Activated T-helper 1 cell treated with anti-CD3 and anti-CD28 coated beads, Interleukin-12 subunit alpha, Interleukin-12 subunit beta, Interleukin-2, Interleukin-4 antibody, amounts not matched to agents 30 ng/mL and 10 ng/mL and 1 ng/mL, durations not matched to agents 14 hours and 24 hours and 36 hours (primary cell): ENCODE measurements around the gene CBLB. TPM values are rescaled to one million over a fixed set of nuclear protein-coding genes. Genes with fewer than 3 reads are reported as not detected.

ENCODE experiments used
- DNase-seq: peaks from one replicate; pipeline ENCODE4 v3.0.0; 2021; ENCODE audit warnings: low spot score
- H3K27ac Mint-ChIP-seq: one replicate; pipeline ENCODE4 v1.8.0; 2021; ENCODE audit warnings: mild to moderate bottlenecking, mixed read lengths
- H3K27me3 Mint-ChIP-seq: one replicate; pipeline ENCODE4 v1.8.0; 2022; ENCODE audit warnings: mild to moderate bottlenecking, moderate library complexity, mixed read lengths; ENCODE audit not compliant: insufficient read depth
- H3K36me3 Mint-ChIP-seq: one replicate; pipeline ENCODE4 v1.8.0; 2021; ENCODE audit warnings: low read depth, mixed read lengths
- H3K4me1 Mint-ChIP-seq: one replicate; pipeline ENCODE4 v1.8.0; 2021; ENCODE audit warnings: low read depth, mixed read lengths
- H3K4me3 Mint-ChIP-seq: one replicate; pipeline ENCODE4 v1.8.0; 2021; ENCODE audit warnings: mild to moderate bottlenecking, moderate library complexity, mixed read lengths
- H3K9me3 Mint-ChIP-seq: one replicate; pipeline ENCODE4 v1.8.0; 2021; ENCODE audit warnings: mixed read lengths
- intact Hi-C: fragments of 100-400 bp; cut with micrococcal nuclease; formaldehyde crosslinking; loops from one replicate; pipeline ENCODE4 v1.15.1; 2024
- total RNA-seq: library from RNA; stranded (reverse); gene quantifications from 2 replicates; pipeline ENCODE4 v1.2.3, GENCODE V29; 2022

The CBLB gene
- 213 and 235 TPM in 2 replicates for total RNA-seq

DNA sequence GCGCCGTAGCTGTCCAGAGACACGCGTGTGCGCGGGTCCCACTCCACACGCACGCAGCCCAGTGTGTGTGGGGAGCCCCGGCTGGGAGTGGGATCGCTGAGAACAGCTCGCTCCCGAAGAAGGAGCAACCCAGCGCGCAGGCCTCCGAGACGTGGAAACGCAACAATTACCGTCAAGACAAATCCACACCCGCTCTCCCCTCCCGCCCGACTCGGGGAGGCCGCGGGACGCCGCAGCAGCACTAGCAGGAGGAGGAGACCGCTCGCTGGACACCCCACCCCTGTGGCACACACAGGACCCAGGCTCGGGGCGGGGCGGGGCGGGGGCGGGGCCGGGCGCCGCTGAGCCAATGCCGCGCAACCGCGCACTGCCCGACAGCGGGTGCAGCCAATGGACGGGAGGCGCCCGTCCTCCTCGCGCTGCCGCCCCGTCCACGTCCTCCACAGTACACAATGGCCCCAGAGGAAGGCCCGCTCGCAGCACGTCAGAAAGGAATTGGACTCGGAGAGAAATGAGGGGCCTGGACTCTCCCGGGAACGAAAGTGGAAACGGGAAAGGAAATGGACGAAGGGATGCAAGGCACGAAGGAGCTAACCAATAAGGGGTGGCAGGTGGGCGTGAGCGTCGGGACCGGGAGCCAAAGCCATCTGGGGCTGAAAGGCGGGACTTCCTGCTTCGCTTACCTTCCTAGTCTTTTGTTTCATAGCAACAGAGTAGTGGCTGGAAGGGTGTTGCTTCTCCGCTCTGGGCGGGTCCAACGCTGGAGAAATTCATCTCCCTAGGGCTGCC is at the start of gene CBLB:
Gene CBLB (minus strand): TSS at position 271 of the 789 bp plus-strand sequence. CDS start 1,435 bp downstream, outside the sequence.
- H3K9me3 Mint-ChIP-seq = no peaks in the 10 kb centered on the region
- peaks cover 41% of the 10 kb centered on the region for H3K36me3 Mint-ChIP-seq
- peak; percentile 80 for DNase-seq
- no peaks in the 10 kb centered on the region for H3K27me3 Mint-ChIP-seq
- peaks cover 48% of the 10 kb centered on the region for H3K4me1 Mint-ChIP-seq
- H3K4me3 Mint-ChIP-seq = peak within 1 kb of the TSS; percentile 100
- intact Hi-C loops = loop anchor here (1.0 to 10.0 kb wide), 9 partner anchors 8 to 1196 kb away; no protein-coding TSS in a partner anchor
- H3K27ac Mint-ChIP-seq = peak within 1 kb of the TSS; percentile 99

DNA sequence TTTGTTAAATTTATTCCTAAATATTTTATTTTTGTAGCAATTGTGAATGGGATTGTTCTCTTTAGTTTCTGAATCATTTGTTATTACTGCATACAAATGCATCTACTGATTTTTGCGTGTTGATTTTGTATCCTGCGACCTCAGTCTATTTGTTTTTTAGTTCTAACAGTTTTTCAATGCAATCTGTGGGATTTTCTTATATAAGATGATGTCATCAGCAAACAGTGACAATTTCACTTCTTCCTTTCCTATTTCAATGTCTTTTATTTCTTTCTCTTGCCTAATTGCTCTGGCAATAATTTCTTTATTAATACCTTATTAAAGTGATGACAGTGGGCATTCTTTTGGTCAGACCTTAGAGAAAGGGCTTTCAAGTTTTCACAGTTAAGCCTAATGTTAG is 48.0 kb upstream of the CBLB start:
- intact Hi-C loops = no loop called here
- H3K4me3 Mint-ChIP-seq = no peak overlapping the region
- peaks cover 20% of the 10 kb centered on the region for H3K36me3 Mint-ChIP-seq
- no peaks in the 10 kb centered on the region for H3K27me3 Mint-ChIP-seq
- no peak overlapping the region for H3K27ac Mint-ChIP-seq
- DNase-seq = no peak
- peaks cover 18% of the 10 kb centered on the region for H3K4me1 Mint-ChIP-seq
- peaks cover 62% of the 10 kb centered on the region for H3K9me3 Mint-ChIP-seq

DNA sequence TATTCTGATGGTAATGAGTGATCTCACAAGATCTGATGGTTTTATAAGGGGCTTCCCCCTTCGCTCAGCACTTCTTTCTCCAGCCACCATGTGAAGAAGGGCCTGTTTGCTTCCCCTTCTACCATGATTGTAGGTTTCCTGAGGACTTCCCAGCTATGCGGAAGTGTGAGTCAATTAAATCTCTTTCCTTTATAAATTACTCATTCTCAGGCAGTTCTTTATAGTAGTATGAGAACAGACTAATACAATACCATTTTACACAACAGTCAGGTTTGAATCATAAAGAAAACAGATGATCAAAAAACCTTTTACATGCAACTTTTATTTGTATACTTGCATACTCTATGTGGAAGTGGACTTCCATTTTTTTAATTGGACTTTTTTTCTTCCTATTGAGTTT is 46.7 kb upstream of the CBLB start:
- Mint-ChIP-seq H3K4me1 (peaks cover 18% of the 10 kb centered on the region), H3K36me3 (peaks cover 14% of the 10 kb centered on the region), H3K4me3 (no peak overlapping the region), H3K27ac (no peak overlapping the region), H3K27me3 (no peaks in the 10 kb centered on the region), H3K9me3 (peaks cover 50% of the 10 kb centered on the region)
- intact Hi-C loops = no loop called here
- no peak for DNase-seq

DNA sequence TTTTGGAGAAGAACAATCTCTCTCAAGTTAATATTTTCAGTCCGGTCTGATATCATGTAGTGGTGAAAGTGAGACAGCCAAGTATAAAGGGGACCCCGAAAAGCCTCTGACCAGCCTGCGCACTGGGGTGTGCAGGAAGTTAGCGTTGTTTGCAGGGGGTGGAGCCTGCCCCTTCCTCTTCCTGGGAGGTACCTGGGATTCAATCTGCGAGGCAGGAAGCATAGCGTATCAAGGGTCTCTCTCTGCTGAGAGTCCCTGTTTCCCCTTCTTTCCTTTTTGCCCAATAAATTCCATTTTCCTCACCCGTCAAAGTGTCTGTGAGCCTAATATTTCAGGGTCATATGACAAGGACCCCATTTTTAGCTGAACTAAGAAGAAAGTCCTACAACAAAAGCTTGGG is 44.8 kb upstream of the CBLB start:
- intact Hi-C loops = no loop called here
- no peak for DNase-seq
- H3K4me1 Mint-ChIP-seq = no peaks in the 10 kb centered on the region
- no peak overlapping the region for H3K27ac Mint-ChIP-seq
- H3K36me3 Mint-ChIP-seq = peaks cover 5% of the 10 kb centered on the region
- H3K27me3 Mint-ChIP-seq = no peaks in the 10 kb centered on the region
- H3K4me3 Mint-ChIP-seq = no peak overlapping the region
- peaks cover 38% of the 10 kb centered on the region for H3K9me3 Mint-ChIP-seq

DNA sequence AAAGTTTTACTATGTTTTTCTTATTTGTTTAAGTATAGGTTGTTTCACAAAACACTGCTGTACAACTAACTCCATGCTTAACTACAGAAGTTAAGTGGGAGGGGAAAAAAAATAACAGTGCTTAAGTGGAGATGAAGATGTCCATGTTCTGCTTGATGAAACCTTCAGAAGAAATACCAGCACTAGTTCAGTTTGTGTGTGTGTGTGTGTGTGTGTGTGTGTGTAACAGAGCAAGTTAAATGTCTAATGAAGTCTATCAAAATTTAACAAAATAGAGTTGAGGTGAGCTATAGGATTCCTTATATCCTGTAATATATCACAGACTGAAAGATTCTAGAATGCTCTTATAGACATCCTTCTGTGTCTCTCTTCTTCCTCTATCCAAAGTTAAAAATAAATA is 44.1 kb upstream of the CBLB start:
- Mint-ChIP-seq H3K4me1 (peaks cover 1% of the 10 kb centered on the region), H3K27ac (no peak overlapping the region), H3K9me3 (peaks cover 30% of the 10 kb centered on the region), H3K4me3 (no peak overlapping the region), H3K27me3 (no peaks in the 10 kb centered on the region), H3K36me3 (peaks cover 5% of the 10 kb centered on the region)
- no peak for DNase-seq
- intact Hi-C loops = no loop called here

DNA sequence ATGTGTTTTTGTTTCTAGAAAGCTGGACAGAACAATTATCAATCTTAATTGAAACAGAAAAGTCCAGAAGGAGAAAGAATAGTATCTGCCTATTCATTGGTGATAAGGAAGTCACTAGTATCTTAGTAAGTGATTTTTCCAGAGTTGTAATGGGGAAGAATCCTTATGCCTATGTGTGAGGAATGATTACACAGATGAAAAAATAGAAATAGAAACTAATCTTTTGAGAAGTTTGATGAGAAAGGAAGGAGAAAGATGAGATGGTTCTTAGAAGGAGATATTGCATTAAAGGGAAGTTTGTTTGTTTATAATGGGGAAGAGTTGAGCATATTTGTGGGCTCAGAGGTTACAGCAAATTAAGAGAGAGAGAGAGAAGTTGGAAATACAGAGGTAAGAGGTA is 42.7 kb upstream of the CBLB start:
- peaks cover 7% of the 10 kb centered on the region for H3K4me1 Mint-ChIP-seq
- H3K27me3 Mint-ChIP-seq = no peaks in the 10 kb centered on the region
- H3K4me3 Mint-ChIP-seq = no peak overlapping the region
- intact Hi-C loops = no loop called here
- peaks cover 5% of the 10 kb centered on the region for H3K36me3 Mint-ChIP-seq
- peaks cover 20% of the 10 kb centered on the region for H3K9me3 Mint-ChIP-seq
- H3K27ac Mint-ChIP-seq = no peak overlapping the region
- no peak for DNase-seq

DNA sequence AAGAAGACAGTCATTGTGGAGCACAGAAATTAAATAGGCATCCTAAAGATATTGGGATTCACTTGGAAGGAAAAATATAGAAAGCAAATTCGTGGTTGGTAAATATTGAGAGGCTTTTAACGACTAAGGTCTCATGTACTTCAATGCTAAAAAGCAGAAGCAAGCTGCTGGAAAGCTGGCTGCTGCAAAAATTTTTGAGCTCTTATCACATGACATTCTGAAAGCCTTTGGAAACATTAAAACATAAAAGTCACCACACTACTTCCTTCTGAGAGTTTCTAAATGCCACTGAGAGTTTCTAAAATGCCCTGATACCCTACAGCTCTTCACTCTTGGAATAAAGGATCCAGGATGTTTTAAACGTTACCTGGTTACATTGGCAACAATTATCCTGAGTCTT is 39.0 kb upstream of the CBLB start:
- intact Hi-C loops = no loop called here
- Mint-ChIP-seq H3K4me3 (no peak overlapping the region), H3K36me3 (peaks cover 7% of the 10 kb centered on the region), H3K9me3 (peaks cover 22% of the 10 kb centered on the region), H3K27ac (no peak overlapping the region), H3K4me1 (peaks cover 7% of the 10 kb centered on the region), H3K27me3 (no peaks in the 10 kb centered on the region)
- DNase-seq = no peak

DNA sequence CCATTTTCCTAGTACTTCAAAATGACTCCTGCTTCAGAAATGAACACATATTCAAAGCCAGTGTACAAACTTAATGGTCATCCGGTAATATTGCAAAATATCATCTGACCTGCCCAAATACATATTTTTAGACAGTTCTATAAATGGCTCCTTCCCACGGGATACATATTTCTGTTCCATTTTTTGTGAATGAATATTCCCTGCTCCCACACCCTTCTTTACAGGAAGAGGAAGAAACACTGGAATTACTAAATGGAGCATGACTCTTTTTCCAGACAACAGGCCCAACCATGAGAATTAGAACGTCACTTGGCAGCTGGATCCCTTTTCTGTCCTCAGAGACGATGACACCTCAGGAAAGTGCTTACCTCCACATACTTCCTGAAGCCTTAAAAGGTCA is 38.0 kb upstream of the CBLB start:
- no peak overlapping the region for H3K4me3 Mint-ChIP-seq
- DNase-seq = no peak
- peaks cover 26% of the 10 kb centered on the region for H3K9me3 Mint-ChIP-seq
- no peaks in the 10 kb centered on the region for H3K27me3 Mint-ChIP-seq
- intact Hi-C loops = no loop called here
- H3K36me3 Mint-ChIP-seq = peaks cover 8% of the 10 kb centered on the region
- peaks cover 7% of the 10 kb centered on the region for H3K4me1 Mint-ChIP-seq
- no peak overlapping the region for H3K27ac Mint-ChIP-seq

DNA sequence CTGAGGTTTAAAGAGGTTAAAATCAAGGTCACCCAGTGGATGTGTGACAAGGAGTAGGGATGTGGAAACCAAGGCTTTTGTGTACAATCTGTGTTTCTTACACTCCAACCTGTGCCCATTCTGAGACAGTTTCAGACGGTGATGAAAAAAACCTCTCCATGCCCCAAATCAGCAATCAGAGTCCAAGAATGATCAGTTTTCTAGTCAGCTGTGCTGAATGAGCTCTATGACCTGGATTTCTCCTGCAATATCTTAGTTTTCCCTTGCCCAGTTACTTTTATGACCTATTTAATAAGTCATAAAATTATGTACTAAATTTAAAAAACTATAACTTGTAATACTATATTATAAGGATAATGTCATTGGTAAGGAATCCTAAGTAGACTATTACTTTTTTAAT is 37.5 kb upstream of the CBLB start:
- no peak for DNase-seq
- intact Hi-C loops = no loop called here
- H3K27ac Mint-ChIP-seq = no peak overlapping the region
- peaks cover 7% of the 10 kb centered on the region for H3K4me1 Mint-ChIP-seq
- peaks cover 26% of the 10 kb centered on the region for H3K9me3 Mint-ChIP-seq
- H3K36me3 Mint-ChIP-seq = peaks cover 8% of the 10 kb centered on the region
- no peaks in the 10 kb centered on the region for H3K27me3 Mint-ChIP-seq
- H3K4me3 Mint-ChIP-seq = no peak overlapping the region

DNA sequence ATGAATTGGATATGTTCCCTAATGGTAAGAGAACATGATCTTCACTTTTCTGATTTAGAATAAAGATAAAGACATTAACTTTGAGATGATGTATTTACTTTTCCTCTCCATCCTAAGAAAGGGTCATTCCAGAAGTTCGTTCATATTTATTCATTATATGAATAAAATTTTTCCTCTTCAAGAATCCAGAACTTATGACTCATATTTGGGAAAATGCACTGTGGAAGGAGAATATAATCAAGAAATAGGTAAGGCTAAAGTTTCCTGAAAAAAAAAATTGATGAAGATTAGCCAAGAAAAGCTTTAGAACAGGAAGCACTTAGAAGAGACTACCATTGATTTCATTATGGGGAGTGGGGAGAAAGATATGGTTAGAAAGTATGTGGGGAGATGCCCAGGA is 36.5 kb upstream of the CBLB start:
- Mint-ChIP-seq H3K4me3 (no peak overlapping the region), H3K27ac (no peak overlapping the region), H3K9me3 (peaks cover 26% of the 10 kb centered on the region), H3K36me3 (peaks cover 8% of the 10 kb centered on the region), H3K4me1 (peaks cover 7% of the 10 kb centered on the region), H3K27me3 (no peaks in the 10 kb centered on the region)
- DNase-seq = no peak
- intact Hi-C loops = no loop called here

DNA sequence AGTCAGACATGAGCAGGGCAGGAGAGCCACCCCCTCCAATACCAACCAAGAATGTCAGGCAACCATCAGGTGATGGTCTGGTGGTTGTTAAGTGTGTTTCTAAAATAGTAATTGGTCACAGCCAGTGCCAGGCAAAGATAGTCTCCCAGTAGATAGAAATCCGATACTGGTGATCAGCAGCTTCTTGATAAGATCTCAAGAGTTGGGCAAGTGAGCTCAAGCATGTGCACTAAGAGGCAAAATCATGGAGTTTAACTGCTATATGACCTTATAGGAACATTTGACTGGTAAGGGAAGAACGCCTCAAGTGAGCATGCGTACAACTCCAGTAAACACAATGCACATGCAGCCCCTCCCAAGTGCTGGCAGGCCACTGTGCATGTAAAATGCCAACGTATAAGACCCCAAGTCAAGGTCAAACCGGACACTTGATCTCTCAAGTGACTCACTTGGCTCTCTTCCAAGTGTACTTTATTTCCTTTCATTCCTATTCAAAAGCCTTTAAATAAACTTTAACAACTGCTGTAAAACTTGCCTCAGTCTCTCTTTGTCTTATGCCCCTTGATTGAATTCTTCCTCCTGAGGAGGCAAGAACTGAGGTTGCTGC is 36.0 kb upstream of the CBLB start:
- Mint-ChIP-seq H3K27ac (no peak overlapping the region), H3K4me1 (peaks cover 7% of the 10 kb centered on the region), H3K36me3 (peaks cover 8% of the 10 kb centered on the region)

DNA sequence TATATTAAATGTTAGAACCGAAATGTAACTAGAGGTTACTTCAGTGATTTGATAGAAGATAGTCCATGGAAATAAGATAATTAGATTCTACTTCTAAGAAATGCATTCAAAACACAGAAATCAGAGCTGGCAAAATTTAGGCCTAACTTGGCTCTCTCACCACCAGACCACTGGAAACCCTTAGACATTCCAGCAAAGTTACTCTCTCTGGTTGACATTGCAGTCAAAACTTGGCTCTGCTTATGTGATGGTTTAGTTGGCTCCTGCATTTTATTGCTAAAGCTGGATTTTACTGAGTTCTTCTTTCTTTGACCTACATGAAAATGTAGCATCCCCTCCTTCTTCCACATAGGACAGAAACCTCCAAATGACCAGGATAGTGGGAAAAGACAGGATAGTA is 35.4 kb upstream of the CBLB start:
- intact Hi-C loops = no loop called here
- H3K27ac Mint-ChIP-seq = no peak overlapping the region
- H3K36me3 Mint-ChIP-seq = peaks cover 3% of the 10 kb centered on the region
- H3K27me3 Mint-ChIP-seq = no peaks in the 10 kb centered on the region
- DNase-seq = no peak
- peaks cover 21% of the 10 kb centered on the region for H3K9me3 Mint-ChIP-seq
- H3K4me1 Mint-ChIP-seq = peaks cover 7% of the 10 kb centered on the region
- H3K4me3 Mint-ChIP-seq = no peak overlapping the region

More for the DNA sequence above, 36.0 kb upstream of the CBLB start:
- Mint-ChIP-seq H3K9me3 (peaks cover 26% of the 10 kb centered on the region), H3K27me3 (no peaks in the 10 kb centered on the region), H3K4me3 (no peak overlapping the region)
- intact Hi-C loops = no loop called here
- no peak for DNase-seq

DNA sequence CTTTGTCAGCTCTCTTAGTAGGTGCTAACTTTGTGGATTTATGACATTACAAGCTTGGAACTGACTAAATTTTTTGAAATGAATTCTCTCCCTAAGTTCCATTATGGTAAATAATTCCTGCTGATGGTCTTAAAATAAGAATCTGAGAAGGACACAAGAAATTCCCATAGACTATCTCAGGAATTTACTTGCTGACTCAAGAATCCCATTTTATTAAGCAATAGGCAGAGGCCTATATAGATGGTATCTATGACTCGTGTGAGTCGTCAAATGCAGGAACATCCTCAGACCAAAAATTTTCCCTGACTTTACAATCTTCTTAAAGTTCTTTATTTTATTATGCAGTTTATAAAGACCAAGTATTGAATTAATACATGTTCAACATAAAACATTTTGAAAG is 30.7 kb upstream of the CBLB start:
- Mint-ChIP-seq H3K9me3 (peaks cover 19% of the 10 kb centered on the region), H3K27ac (no peak overlapping the region), H3K27me3 (no peaks in the 10 kb centered on the region), H3K36me3 (peaks cover 5% of the 10 kb centered on the region), H3K4me3 (no peak overlapping the region), H3K4me1 (no peaks in the 10 kb centered on the region)
- DNase-seq = no peak
- intact Hi-C loops = no loop called here
